HEK293 (cell line): Measurements from ENCODE around the gene PERM1.

Experiments used
- CTCF ChIA-PET: fragments of 350-600 bp; formaldehyde crosslinking; extraction: SDS; loops from one replicate; lab custom pipeline; 2021; ENCODE audit warnings: antibody characterized with exemption; lab: Yijun Ruan, JAX
- POLR2A ChIA-PET: fragments of 300-600 bp; formaldehyde crosslinking; extraction: SDS; loops from one replicate; lab custom pipeline; 2020; ENCODE audit warnings: antibody characterized with exemption, inconsistent platforms; lab: Yijun Ruan, JAX
- H3K27ac ChIP-seq: fragments of 200-500 bp; sonication (Bioruptor generic); 2 replicates; pipeline ENCODE4 v1.5.1; 2014; ENCODE audit warnings: low read depth, low read length, control low read depth, inconsistent platforms; ENCODE audit errors: extremely low read depth
- H3K36me3 ChIP-seq, 2 experiments: fragments of 200-500 bp in 1 of 2; sonication (Bioruptor generic) in 1 of 2; 1 replicate in 1 of 2; 2 replicates in 1 of 2; pipeline ENCODE4 v1.5.1; 2014 to 2017; ENCODE audit warnings: inconsistent platforms in 2 of 2, low read length in 2 of 2; ENCODE audit not compliant: control insufficient read depth in 2 of 2, insufficient read depth in 1 of 2
- H3K4me1 ChIP-seq: fragments of 200-500 bp; sonication (Bioruptor generic); 2 replicates; pipeline ENCODE4 v1.5.1; 2014; ENCODE audit warnings: mild to moderate bottlenecking, low read length, inconsistent platforms; ENCODE audit not compliant: control insufficient read depth, insufficient read depth
- H3K4me3 ChIP-seq: 2 replicates; pipeline ENCODE4 v1.5.1; 2011; ENCODE audit warnings: low read depth, mild to moderate bottlenecking, control low read depth, low read length, moderate library complexity
- H3K9me3 ChIP-seq: fragments of 200-500 bp; sonication (Bioruptor generic); 2 replicates; pipeline ENCODE4 v1.5.1; 2014; ENCODE audit warnings: low read depth, low read length, inconsistent platforms; ENCODE audit not compliant: control insufficient read depth, insufficient read depth
- BCL11A ChIP-seq: fragments of 450-650 bp; formaldehyde crosslinking; IDR thresholded peaks from 2 replicates; pipeline ENCODE4 v1.5.1; 2016; ENCODE audit warnings: low read depth, missing biosample characterization, missing genetic modification characterization
- INSM2 ChIP-seq: fragments of 450-650 bp; formaldehyde crosslinking; IDR thresholded peaks from 2 replicates; pipeline ENCODE4 v1.5.1; 2016; ENCODE audit warnings: missing biosample characterization, missing genetic modification characterization
- KLF8 ChIP-seq: fragments of 450-650 bp; formaldehyde crosslinking; IDR thresholded peaks from 2 replicates; pipeline ENCODE4 v1.5.1; 2016; ENCODE audit warnings: missing biosample characterization, missing genetic modification characterization
- MZF1 ChIP-seq: fragments of 450-650 bp; formaldehyde crosslinking; IDR thresholded peaks from 2 replicates; pipeline ENCODE4 v1.5.1; 2017; ENCODE audit warnings: missing biosample characterization, missing genetic modification characterization, borderline replicate concordance
- SCRT2 ChIP-seq: fragments of 450-650 bp; formaldehyde crosslinking; IDR thresholded peaks from 2 replicates; pipeline ENCODE4 v1.5.1; 2016; ENCODE audit warnings: missing biosample characterization, missing genetic modification characterization
- SETDB1 ChIP-seq: IDR thresholded peaks from one replicate; pipeline ENCODE4 v1.6.1; 2017; ENCODE audit warnings: mild to moderate bottlenecking, low read length, moderate library complexity, mixed read lengths; ENCODE audit not compliant: insufficient read length
- TSHZ1 ChIP-seq: fragments of 450-650 bp; formaldehyde crosslinking; IDR thresholded peaks from 2 replicates; pipeline ENCODE4 v1.5.1; 2016; ENCODE audit warnings: missing biosample characterization, missing genetic modification characterization, borderline replicate concordance
- ZBTB48 ChIP-seq: fragments of 450-650 bp; formaldehyde crosslinking; IDR thresholded peaks from 2 replicates; pipeline ENCODE4 v1.5.1; 2016; ENCODE audit warnings: missing biosample characterization, missing genetic modification characterization
- ZNF292 ChIP-seq: fragments of 450-650 bp; formaldehyde crosslinking; IDR thresholded peaks from 2 replicates; pipeline ENCODE4 v1.5.1; 2016; ENCODE audit warnings: low read depth, missing biosample characterization, missing genetic modification characterization, borderline replicate concordance
- ZNF510 ChIP-seq: fragments of 450-650 bp; formaldehyde crosslinking; IDR thresholded peaks from 2 replicates; pipeline ENCODE4 v1.5.1; 2018; ENCODE audit warnings: mild to moderate bottlenecking, missing genetic modification characterization, missing biosample characterization; ENCODE audit not compliant: insufficient replicate concordance
- ZNF518A ChIP-seq: fragments of 450-650 bp; formaldehyde crosslinking; conservative IDR thresholded peaks from 2 replicates; pipeline ENCODE4 v1.5.1; 2016; ENCODE audit warnings: low read depth, missing biosample characterization, missing genetic modification characterization
- ZNF521 ChIP-seq: fragments of 450-650 bp; formaldehyde crosslinking; IDR thresholded peaks from 2 replicates; pipeline ENCODE4 v1.5.1; 2017; ENCODE audit warnings: missing biosample characterization, mild to moderate bottlenecking, missing genetic modification characterization
- ZNF610 ChIP-seq: fragments of 450-650 bp; formaldehyde crosslinking; IDR thresholded peaks from 2 replicates; pipeline ENCODE4 v1.5.1; 2016; ENCODE audit warnings: missing biosample characterization, missing genetic modification characterization, borderline replicate concordance
- ZNF621 ChIP-seq: fragments of 450-650 bp; formaldehyde crosslinking; IDR thresholded peaks from 2 replicates; pipeline ENCODE4 v1.5.1; 2017; ENCODE audit warnings: missing biosample characterization, missing genetic modification characterization
- ZNF707 ChIP-seq: fragments of 450-650 bp; formaldehyde crosslinking; IDR thresholded peaks from 2 replicates; pipeline ENCODE4 v1.5.1; 2016; ENCODE audit warnings: missing biosample characterization, missing genetic modification characterization
- ZNF792 ChIP-seq: fragments of 450-650 bp; formaldehyde crosslinking; IDR thresholded peaks from 2 replicates; pipeline ENCODE4 v1.5.1; 2016; ENCODE audit warnings: missing biosample characterization, missing genetic modification characterization

PERM1 gene

GRCh38 chr1:1022302-1023009 lies 40.6 kb upstream of the PERM1 start:
- CTCF ChIA-PET = interaction anchor here (0.5 to 2.4 kb wide), 5 partner anchors 29 to 80 kb away, joined by 3 to 8 read pairs (median 4); no protein-coding TSS in a partner anchor
- H3K4me1 ChIP-seq = peaks cover 3% of the 10 kb centered on the region; the same call in 1 of the 2 replicates
- H3K9me3 ChIP-seq = no peaks in the 10 kb centered on the region
- H3K4me3 ChIP-seq = no peak overlapping the region
- POLR2A ChIA-PET = interaction anchor here (0.6 to 1.0 kb wide), 3 partner anchors 18 to 117 kb away, joined by 3 to 11 read pairs (median 6); no protein-coding TSS in a partner anchor
- H3K36me3 ChIP-seq = peaks cover 0 to 44% of the 10 kb centered on the region in 2 experiments; a peak in 1 of 3 replicates
- H3K27ac ChIP-seq = no peak overlapping the region
- TF ChIP-seq ZBTB48 (tag by site-specific recombination) (no peak), ZNF621 (tag by site-specific recombination) (no peak), ZNF792 (tag by site-specific recombination) (no peak), KLF8 (tag by site-specific recombination) (no peak), ZNF518A (tag by site-specific recombination) (no peak), MZF1 (tag by site-specific recombination) (no peak), SETDB1 (no peak)

GRCh38 chr1:1021920-1022259 lies 40.0 kb upstream of the PERM1 start:
- no peak for TF ChIP-seq ZNF510
- TF ChIP-seq ZNF521 (tag by site-specific recombination) = no peak
- TF ChIP-seq TSHZ1 (tag by site-specific recombination) = no peak
- TF ChIP-seq ZNF610 = no peak
- TF ChIP-seq INSM2 = no peak
- no peak for TF ChIP-seq ZNF292 (tag by site-specific recombination)
- no peak for TF ChIP-seq SCRT2 (tag by site-specific recombination)
- TF ChIP-seq ZNF707 (tag by site-specific recombination) = no peak
- TF ChIP-seq BCL11A (tag by site-specific recombination) = no peak
- ChIA-PET CTCF (interaction anchor here (0.6 to 2.4 kb wide), 5 partner anchors 19 to 80 kb away, joined by 4 to 8 read pairs (median 4); no protein-coding TSS in a partner anchor), POLR2A (interaction anchor here (0.7 to 5.6 kb wide), 3 partner anchors 18 to 37 kb away, joined by 3 to 44 read pairs (median 11); partner anchors contain the start of gene HES4)
- Histone ChIP-seq H3K27ac (no peak overlapping the region), H3K4me3 (no peak overlapping the region), H3K36me3 (peaks cover 0 to 39% of the 10 kb centered on the region in 2 experiments; a peak in 1 of 3 replicates), H3K4me1 (peaks cover 3% of the 10 kb centered on the region; the same call in 1 of the 2 replicates), H3K9me3 (no peaks in the 10 kb centered on the region)
